Parathyroid adenoma (tissue), 2 donors: Measurements from ENCODE around the gene OTC.

Source experiments
- H2AFZ ChIP-seq: fragments of 300-600 bp; sonication (generic); one replicate; pipeline ENCODE4 v1.7.0; 2017; ENCODE audit warnings: antibody characterized with exemption, mild to moderate bottlenecking
- H3K27ac ChIP-seq: fragments of 300-600 bp; sonication (generic); one replicate; pipeline ENCODE4 v1.7.0; 2017
- H3K27me3 ChIP-seq: fragments of 300-600 bp; sonication (generic); one replicate; pipeline ENCODE4 v1.7.0; 2017; ENCODE audit warnings: low read length; ENCODE audit not compliant: control insufficient read depth, insufficient read depth
- H3K36me3 ChIP-seq: fragments of 300-600 bp; sonication (generic); one replicate; pipeline ENCODE4 v1.7.0; 2017; ENCODE audit warnings: low read length; ENCODE audit not compliant: control insufficient read depth, insufficient read depth
- H3K4me1 ChIP-seq: fragments of 300-600 bp; sonication (generic); one replicate; pipeline ENCODE4 v1.7.0; 2017; ENCODE audit warnings: control low read depth
- H3K4me2 ChIP-seq: fragments of 300-600 bp; sonication (generic); one replicate; pipeline ENCODE4 v1.7.0; 2017; ENCODE audit warnings: low read length
- H3K4me3 ChIP-seq: fragments of 300-600 bp; sonication (generic); one replicate; pipeline ENCODE4 v1.7.0; 2017; ENCODE audit warnings: low read depth, low read length
- H3K79me2 ChIP-seq: fragments of 300-600 bp; sonication (generic); one replicate; pipeline ENCODE4 v1.7.0; 2017; ENCODE audit warnings: control low read depth
- H3K9ac ChIP-seq: fragments of 300-600 bp; sonication (generic); one replicate; pipeline ENCODE4 v1.7.0; 2017; ENCODE audit warnings: mild to moderate bottlenecking
- H3K9me3 ChIP-seq: fragments of 300-600 bp; sonication (generic); one replicate; pipeline ENCODE4 v1.7.0; 2017; ENCODE audit warnings: low read length; ENCODE audit not compliant: control insufficient read depth
- CTCF ChIP-seq: fragments of 300-600 bp; sonication (generic); IDR thresholded peaks from one replicate; pipeline ENCODE4 v1.7.0; 2017; ENCODE audit warnings: antibody characterized with exemption, mild to moderate bottlenecking
- donor health status: primary hyperparathyroidism.

Gene OTC

GRCh38 chrX:38313190-38313589 lies 39.2 kb upstream of the OTC start:
- Histone ChIP-seq H3K36me3 (no peaks in the 10 kb centered on the region), H3K4me2 (no peak overlapping the region), H3K27me3 (no peaks in the 10 kb centered on the region)

GRCh38 chrX:38315186-38315585 lies 37.2 kb upstream of the OTC start:
- no peak overlapping the region for H3K4me2 ChIP-seq
- H3K4me1 ChIP-seq: no peaks in the 10 kb centered on the region
- H3K4me3 ChIP-seq: no peak overlapping the region
- no peaks in the 10 kb centered on the region for H3K9me3 ChIP-seq
- no peak for TF ChIP-seq CTCF
- no peak overlapping the region for H3K27ac ChIP-seq
- no peak overlapping the region for H2AFZ ChIP-seq
- H3K9ac ChIP-seq: no peak overlapping the region
- H3K27me3 ChIP-seq: no peaks in the 10 kb centered on the region
- H3K36me3 ChIP-seq: no peaks in the 10 kb centered on the region
- no peaks in the 10 kb centered on the region for H3K79me2 ChIP-seq

More at GRCh38 chrX:38313190-38313589, 39.2 kb upstream of the OTC start:
- TF ChIP-seq CTCF: no peak
- Histone ChIP-seq H3K9ac (no peak overlapping the region), H3K79me2 (no peaks in the 10 kb centered on the region), H3K9me3 (no peaks in the 10 kb centered on the region), H3K4me3 (no peak overlapping the region), H3K4me1 (no peaks in the 10 kb centered on the region), H3K27ac (no peak overlapping the region), H2AFZ (no peak overlapping the region)

- no peak for TF ChIP-seq CTCF
- no peaks in the 10 kb centered on the region for H3K9me3 ChIP-seq
- no peak overlapping the region for H3K4me3 ChIP-seq
- no peaks in the 10 kb centered on the region for H3K79me2 ChIP-seq
- H3K4me1 ChIP-seq: no peaks in the 10 kb centered on the region
- H3K36me3 ChIP-seq: no peaks in the 10 kb centered on the region
- H3K4me2 ChIP-seq: no peak overlapping the region
- H3K27ac ChIP-seq: no peak overlapping the region
- H3K27me3 ChIP-seq: no peaks in the 10 kb centered on the region
- H2AFZ ChIP-seq: no peak overlapping the region
- H3K9ac ChIP-seq: no peak overlapping the region
Observed at GRCh38 chrX:38318196-38318595, 34.2 kb upstream of the OTC start.

- Histone ChIP-seq H2AFZ (no peak overlapping the region), H3K79me2 (no peaks in the 10 kb centered on the region), H3K4me2 (no peak overlapping the region), H3K4me3 (no peak overlapping the region), H3K27ac (no peak overlapping the region), H3K9ac (no peak overlapping the region), H3K4me1 (no peaks in the 10 kb centered on the region), H3K36me3 (no peaks in the 10 kb centered on the region), H3K9me3 (no peaks in the 10 kb centered on the region), H3K27me3 (no peaks in the 10 kb centered on the region)
- no peak for TF ChIP-seq CTCF
Observed at GRCh38 chrX:38318606-38319005, 33.8 kb upstream of the OTC start.

GRCh38 chrX:38320819-38321218 lies 31.6 kb upstream of the OTC start:
- Histone ChIP-seq H3K4me3 (no peak overlapping the region), H3K9me3 (no peaks in the 10 kb centered on the region), H3K4me2 (no peak overlapping the region), H3K36me3 (no peaks in the 10 kb centered on the region), H2AFZ (no peak overlapping the region), H3K27ac (no peak overlapping the region), H3K79me2 (no peaks in the 10 kb centered on the region), H3K4me1 (no peaks in the 10 kb centered on the region), H3K27me3 (no peaks in the 10 kb centered on the region), H3K9ac (no peak overlapping the region)
- TF ChIP-seq CTCF: no peak
